ENCODE results near the gene SSB.

DNA sequence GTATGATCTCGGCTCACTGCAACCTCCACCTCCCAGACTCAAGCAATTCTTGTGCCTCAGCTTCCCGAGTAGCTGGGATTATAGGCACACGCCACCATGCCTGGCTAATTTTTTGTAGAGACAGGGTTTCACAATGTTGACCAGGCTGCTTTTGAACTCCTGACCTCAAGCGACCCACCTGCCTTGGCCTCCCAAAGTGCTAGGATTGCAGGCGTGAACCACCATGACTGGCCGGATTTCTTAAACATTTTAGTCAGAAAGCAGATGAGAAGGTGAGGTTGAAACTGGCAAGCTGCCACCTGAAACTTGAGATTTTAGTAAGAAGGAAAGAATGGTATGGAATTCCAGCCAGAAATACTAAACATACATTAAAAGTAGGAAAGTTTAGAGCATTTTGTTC is 33.1 kb upstream of the SSB start:
- no peak for TF ChIP-seq CTCF (IDR thresholded peaks at IDR 0.05; ENCODE audit: low read depth, low read length)
- TF ChIP-seq EZH2phosphoT487 (IDR thresholded peaks at IDR 0.05; ENCODE audit: low read depth), result no peak

Measured in OCI-LY3 (cell line).